ENCODE measurements around the gene KDF1. TPM values are rescaled to one million over a fixed set of nuclear protein-coding genes. Genes with fewer than 3 reads are reported as not detected.

KDF1 gene
- total RNA-seq, 1 donor from 2014 or later, result 10.3 TPM

DNA sequence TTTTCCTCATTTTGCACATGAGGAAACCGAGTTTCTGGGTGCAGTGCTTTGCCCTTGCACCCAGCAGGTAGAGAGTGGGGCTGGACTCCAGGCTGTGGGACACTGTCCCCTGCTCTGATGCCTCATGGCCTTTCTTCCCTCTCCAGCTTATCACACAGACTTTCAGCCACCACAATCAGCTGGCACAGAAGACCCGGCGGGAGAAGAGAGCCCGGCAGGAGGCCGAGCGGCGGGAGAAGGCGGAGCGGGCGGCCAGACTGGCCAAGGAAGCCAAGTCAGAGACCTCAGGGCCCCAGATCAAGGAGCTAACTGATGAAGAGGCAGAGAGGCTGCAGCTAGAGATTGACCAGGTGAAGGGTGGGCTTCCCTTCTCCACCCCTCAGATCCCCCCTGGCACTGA, 19.0 kb downstream of the KDF1 start:
- Histone ChIP-seq H3K27me3 (ENCODE audit: control insufficient read depth, insufficient read depth, low read length) (no peaks in the 10 kb centered on the region), H3K36me3 (ENCODE audit: control insufficient read depth, insufficient read depth, low read length) (peaks cover 6% of the 10 kb centered on the region), H3K4me3 (ENCODE audit: low read depth, low read length) (no peak overlapping the region)
- TF ChIP-seq, protein P1, sequence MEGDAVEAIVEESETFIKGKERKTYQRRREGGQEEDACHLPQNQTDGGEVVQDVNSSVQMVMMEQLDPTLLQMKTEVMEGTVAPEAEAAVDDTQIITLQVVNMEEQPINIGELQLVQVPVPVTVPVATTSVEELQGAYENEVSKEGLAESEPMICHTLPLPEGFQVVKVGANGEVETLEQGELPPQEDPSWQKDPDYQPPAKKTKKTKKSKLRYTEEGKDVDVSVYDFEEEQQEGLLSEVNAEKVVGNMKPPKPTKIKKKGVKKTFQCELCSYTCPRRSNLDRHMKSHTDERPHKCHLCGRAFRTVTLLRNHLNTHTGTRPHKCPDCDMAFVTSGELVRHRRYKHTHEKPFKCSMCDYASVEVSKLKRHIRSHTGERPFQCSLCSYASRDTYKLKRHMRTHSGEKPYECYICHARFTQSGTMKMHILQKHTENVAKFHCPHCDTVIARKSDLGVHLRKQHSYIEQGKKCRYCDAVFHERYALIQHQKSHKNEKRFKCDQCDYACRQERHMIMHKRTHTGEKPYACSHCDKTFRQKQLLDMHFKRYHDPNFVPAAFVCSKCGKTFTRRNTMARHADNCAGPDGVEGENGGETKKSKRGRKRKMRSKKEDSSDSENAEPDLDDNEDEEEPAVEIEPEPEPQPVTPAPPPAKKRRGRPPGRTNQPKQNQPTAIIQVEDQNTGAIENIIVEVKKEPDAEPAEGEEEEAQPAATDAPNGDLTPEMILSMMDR (IDR thresholded peaks at IDR 0.05; ENCODE audit: insufficient read depth, low read length, poor library complexity, severe bottlenecking), result no peak
- DNase-seq (ENCODE audit: low read depth), result no peak

DNA sequence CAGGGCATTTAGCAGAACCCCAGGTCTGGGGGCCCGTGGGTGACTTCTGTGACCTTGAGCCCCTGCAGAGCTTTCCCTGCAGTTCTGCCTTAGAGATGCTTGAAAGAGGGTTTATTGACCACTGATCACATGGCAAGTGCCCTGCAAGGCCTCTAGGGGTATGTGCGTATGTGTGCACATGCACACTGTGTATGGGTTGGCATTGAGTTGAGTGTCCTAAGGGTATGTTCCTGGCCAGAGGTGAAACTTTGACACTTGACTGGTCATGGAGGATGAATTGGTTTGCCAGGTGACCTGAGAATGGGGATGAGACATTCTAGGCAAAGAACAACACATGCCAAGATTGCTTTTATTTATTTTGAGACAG, 21.6 kb downstream of the KDF1 start:
- TF ChIP-seq, protein P1 (IDR thresholded peaks at IDR 0.05; ENCODE audit: insufficient read depth, low read length, poor library complexity, severe bottlenecking), result no peak
- Histone ChIP-seq H3K36me3 (ENCODE audit: control insufficient read depth, insufficient read depth, low read length) (peaks cover under 1% of the 10 kb centered on the region), H3K27me3 (ENCODE audit: control insufficient read depth, insufficient read depth, low read length) (no peaks in the 10 kb centered on the region), H3K4me3 (ENCODE audit: low read depth, low read length) (no peak overlapping the region)
- no peak for DNase-seq (ENCODE audit: low read depth)

GRCh38 chr1:26938004-26938658, 22.1 kb downstream of the KDF1 start:
- H3K4me3 ChIP-seq (ENCODE audit: low read depth, low read length), result no peak overlapping the region
- no peaks in the 10 kb centered on the region for H3K36me3 ChIP-seq (ENCODE audit: control insufficient read depth, insufficient read depth, low read length)
- H3K27me3 ChIP-seq (ENCODE audit: control insufficient read depth, insufficient read depth, low read length), result no peaks in the 10 kb centered on the region
- no peak for DNase-seq (ENCODE audit: low read depth)
- TF ChIP-seq, protein P1 (IDR thresholded peaks at IDR 0.05; ENCODE audit: insufficient read depth, low read length, poor library complexity, severe bottlenecking), result no peak

DNA sequence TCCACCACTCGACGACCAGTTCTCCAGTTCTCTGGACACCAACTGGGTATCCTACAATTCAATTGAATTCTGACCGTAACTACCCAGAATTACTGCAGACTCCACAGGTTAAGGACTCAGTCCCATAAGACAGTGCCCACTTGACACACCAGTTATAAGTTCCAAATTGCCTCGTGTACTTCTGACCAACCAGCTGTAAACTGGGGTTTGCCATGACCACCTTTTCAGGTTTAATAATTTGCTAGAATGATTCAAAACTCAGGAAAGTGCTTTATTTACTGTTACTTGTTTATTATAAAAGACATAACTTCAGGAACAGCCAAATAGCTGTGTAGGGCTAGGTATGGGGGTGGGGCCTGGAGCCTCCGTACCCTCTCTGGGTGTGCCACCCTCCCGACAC, 23.4 kb downstream of the KDF1 start:
- H3K36me3 ChIP-seq (ENCODE audit: control insufficient read depth, insufficient read depth, low read length), result no peaks in the 10 kb centered on the region
- no peak overlapping the region for H3K4me3 ChIP-seq (ENCODE audit: low read depth, low read length)
- DNase-seq (ENCODE audit: low read depth), result no peak
- no peaks in the 10 kb centered on the region for H3K27me3 ChIP-seq (ENCODE audit: control insufficient read depth, insufficient read depth, low read length)
- TF ChIP-seq, protein P1 (IDR thresholded peaks at IDR 0.05; ENCODE audit: insufficient read depth, low read length, poor library complexity, severe bottlenecking), result no peak

GRCh38 chr1:26932531-26932930, 27.7 kb downstream of the KDF1 start:
- no peak overlapping the region for H3K4me3 ChIP-seq (ENCODE audit: low read depth, low read length)
- DNase-seq (ENCODE audit: low read depth), result no peak
- TF ChIP-seq, protein P1 (IDR thresholded peaks at IDR 0.05; ENCODE audit: insufficient read depth, low read length, poor library complexity, severe bottlenecking), result no peak
- no peaks in the 10 kb centered on the region for H3K36me3 ChIP-seq (ENCODE audit: control insufficient read depth, insufficient read depth, low read length)
- no peaks in the 10 kb centered on the region for H3K27me3 ChIP-seq (ENCODE audit: control insufficient read depth, insufficient read depth, low read length)

DNA sequence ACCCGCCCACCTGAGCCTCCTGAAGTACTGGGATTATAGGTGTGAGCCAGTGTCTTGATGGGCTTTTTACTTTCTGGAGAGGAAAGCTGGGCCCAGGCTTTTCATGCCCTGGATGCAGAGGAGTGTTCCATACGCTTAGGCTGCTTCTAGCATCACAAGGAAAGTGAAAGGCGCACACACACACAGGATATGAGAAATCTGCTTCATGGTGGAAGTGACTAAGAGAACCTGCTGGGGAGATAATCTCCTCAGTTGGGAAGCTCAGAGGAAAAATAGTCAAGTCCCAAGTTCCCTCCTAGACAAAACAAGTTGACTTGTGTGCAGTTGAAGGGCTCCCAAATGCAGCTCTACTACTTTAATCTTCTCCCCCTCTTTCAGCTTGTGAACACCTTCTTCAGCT, 36.6 kb downstream of the KDF1 start:
- Histone ChIP-seq H3K27me3 (ENCODE audit: control insufficient read depth, insufficient read depth, low read length) (no peaks in the 10 kb centered on the region), H3K36me3 (ENCODE audit: control insufficient read depth, insufficient read depth, low read length) (no peaks in the 10 kb centered on the region), H3K4me3 (ENCODE audit: low read depth, low read length) (no peak overlapping the region)
- TF ChIP-seq, protein P1 (IDR thresholded peaks at IDR 0.05; ENCODE audit: insufficient read depth, low read length, poor library complexity, severe bottlenecking), result no peak
- DNase-seq (ENCODE audit: low read depth), result no peak

Measured in kidney epithelial cell (primary cell).